ENCODE data around the gene GTF3C5.
"Not testable (repeated sequence)": the region's sequence is repeated elsewhere in the genome, so short reads cannot be mapped to it uniquely, and the experiment has no call there.

Gene GTF3C5

DNA sequence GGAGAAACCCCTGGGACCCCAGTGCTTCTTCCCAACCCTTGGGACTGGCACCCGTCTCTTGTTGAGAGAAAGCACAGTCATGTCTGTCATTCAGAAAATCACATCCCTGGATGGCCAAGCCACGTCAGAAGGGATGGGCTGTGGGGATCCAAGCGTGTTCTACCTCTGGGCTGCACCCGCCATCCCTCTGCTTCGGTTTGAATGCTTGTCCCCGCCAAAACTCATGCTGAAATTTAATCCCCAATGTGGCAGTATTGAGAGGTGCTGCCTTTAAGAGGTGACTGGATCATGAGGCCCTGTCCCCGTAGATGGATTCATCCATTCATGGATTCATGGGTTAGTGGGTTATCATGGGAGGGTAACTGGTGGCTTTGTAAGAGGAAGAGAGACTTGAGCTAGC is 58.0 kb downstream of the GTF3C5 start:
- no peak for DNase-seq (ENCODE audit: low read depth, low spot score)

DNA sequence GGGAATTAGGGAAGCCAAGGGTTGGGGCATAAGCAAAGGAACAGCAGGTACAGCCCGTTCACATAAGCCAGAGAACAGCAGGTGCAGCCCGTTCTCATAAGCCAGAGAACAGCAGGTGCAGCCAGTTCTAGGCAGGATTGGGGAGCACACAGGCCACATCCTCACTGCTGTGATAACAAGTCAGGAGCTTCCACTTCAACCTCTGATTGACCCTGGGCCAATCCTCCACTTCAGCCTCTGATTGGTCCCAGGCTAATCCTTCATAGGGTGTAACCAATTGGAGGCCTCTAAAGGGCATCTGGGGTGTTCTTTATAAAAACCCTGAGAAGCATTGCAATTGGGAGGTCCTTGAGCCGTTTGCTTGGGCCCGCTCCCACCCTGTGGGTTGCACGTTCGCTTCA is 58.5 kb downstream of the GTF3C5 start:
- DNase-seq (ENCODE audit: low read depth, low spot score): no peak

DNA sequence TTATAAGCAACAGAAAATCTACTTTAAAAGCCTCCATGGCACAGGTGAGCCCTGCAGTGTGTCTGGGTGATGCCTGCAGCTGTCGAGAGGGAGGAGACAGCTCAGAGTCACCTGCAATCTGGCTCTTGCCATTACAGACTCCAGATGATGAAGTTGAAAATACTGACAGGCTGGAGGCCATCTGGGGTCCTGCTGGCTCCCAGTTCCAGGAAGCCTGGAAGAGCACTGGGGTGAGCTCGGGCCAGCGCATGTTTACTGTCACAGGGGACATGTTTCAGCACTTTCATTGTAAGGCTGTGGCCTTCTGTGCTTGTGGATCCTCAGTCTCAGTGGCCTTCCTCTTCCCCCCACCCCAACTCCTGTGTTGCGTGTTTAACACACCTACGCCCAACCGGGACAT is 59.4 kb downstream of the GTF3C5 start:
- no peak for DNase-seq (ENCODE audit: low read depth, low spot score)

DNA sequence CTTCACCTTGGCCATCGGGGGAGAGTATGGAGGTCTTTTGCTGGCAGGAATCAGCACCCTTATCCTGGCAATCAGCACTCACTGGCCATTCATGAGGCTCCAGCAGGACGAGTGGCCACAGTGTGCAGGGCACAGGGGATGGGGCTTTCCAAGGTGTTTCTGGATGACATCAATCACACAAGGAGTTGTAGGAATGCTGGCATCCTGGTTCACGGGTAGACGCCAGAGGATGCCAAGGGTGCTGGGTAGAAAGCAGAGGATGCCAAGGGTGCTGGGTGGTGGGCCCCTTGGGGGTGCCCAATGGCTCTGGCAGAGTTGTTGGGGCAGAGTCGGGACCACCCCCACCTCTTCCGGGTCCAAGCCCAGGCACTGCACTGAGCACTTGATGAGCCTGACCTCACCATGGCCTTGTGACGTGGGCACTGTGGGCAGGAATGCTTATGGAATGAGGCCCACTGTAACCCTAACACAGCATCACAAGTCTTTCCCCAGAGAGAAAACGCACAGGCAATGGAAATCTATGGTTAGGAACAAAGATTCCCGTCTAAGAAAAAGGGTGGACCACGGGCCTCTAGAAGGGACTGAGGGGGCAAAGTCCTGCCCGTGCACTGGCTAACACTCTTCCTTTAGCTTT is 60.1 kb downstream of the GTF3C5 start:
- no peak for DNase-seq (ENCODE audit: low read depth, low spot score)

DNA sequence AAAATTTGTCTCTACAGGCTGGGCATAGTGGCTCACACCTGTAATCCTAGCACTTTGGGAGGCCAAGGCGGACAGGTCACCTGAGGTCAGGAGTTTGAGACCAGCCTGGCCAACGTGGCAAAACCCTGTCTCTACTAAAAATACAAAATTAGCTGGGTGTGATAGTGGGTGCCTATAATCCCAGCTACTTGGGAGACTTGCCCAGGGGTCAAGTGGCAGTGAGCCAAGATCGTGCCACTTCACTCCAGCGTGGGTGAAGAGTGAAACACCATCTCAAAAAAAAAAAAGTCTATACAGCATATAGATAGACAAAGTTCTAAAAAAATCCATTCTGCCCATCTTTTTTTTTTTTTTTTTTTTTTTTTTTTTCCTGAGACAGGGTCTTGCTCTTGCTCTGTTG is 63.6 kb downstream of the GTF3C5 start:
- DNase-seq (ENCODE audit: low read depth, low spot score): not testable (repeated sequence)

DNA sequence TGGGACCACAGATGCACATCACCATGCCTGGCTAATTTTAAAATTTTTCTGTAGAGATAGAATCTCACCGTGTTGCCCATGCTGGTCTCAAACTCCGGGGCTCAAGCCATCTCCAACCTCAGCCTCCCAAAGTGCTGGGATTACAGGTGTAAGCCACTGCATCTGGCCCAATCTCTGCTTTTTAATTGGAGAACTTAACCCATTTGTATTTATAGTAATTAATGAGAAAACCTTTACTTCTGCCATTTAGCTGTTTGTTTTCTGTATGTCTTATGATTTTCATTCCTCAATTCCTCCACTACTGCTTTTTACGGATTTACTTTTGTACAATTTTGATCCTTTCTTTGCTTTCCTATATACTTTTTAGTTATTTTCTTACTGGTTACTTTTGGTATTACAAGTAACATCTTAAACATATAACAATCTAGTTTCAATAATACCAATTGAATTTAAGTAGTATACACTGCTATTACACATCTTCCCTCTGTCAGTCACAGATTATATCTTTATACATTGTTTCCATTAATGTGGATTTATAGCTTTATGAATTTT is 64.1 kb downstream of the GTF3C5 start:
- DNase-seq (ENCODE audit: low read depth, low spot score): no peak

DNA sequence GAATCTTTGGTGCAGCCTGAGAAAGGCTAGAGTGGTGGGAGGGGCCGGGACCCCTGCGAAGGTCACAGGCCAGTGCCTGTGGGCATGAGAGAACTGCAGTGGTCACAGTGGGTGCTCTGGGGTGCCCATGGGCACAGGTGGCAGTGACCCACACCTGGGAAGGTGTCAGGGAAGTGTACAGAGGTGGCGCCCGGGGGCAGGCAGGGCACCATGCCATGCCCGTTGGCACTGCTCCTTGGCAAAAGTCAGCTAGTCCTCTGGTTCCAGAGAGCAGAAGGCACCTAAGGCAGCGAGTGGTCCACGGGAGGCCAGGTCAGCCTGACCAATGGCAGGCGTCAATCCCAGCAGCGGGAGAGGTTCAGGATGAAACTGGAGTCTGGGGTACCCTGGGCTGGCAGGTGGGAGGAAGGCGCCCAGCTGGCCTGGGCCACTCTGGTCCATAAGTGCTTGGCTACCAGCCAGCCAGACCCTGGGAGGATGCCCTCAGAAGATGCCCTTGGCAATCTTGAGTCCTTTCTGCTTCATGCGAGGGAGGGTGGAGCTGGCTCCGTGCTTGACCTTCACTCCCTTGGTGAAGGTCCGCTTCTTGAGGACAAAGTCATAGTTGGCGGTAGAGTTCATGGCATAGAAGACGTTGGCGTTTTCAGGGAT is 67.4 kb downstream of the GTF3C5 start:
- no peak for DNase-seq (ENCODE audit: low read depth, low spot score)

DNA sequence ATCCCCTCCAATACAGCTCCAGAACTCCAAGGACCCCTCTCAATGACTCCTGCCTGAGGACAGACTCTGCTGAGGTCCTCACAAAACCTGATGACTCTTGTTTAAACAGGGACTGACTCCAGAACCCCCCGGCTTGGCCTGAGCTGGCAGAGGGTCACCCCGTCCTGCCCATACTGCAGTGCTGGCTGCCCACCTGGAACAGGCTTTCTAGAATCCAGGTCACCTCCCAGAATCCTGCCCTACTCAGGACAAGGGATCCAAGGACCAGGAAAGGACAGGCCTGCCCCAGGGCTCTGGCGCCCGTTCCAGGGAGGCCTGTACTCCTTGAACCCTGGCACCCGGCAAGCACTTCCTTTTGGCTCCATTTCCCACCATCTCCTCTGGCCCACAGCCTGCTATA is 68.1 kb downstream of the GTF3C5 start:
- no peak for DNase-seq (ENCODE audit: low read depth, low spot score)

DNA sequence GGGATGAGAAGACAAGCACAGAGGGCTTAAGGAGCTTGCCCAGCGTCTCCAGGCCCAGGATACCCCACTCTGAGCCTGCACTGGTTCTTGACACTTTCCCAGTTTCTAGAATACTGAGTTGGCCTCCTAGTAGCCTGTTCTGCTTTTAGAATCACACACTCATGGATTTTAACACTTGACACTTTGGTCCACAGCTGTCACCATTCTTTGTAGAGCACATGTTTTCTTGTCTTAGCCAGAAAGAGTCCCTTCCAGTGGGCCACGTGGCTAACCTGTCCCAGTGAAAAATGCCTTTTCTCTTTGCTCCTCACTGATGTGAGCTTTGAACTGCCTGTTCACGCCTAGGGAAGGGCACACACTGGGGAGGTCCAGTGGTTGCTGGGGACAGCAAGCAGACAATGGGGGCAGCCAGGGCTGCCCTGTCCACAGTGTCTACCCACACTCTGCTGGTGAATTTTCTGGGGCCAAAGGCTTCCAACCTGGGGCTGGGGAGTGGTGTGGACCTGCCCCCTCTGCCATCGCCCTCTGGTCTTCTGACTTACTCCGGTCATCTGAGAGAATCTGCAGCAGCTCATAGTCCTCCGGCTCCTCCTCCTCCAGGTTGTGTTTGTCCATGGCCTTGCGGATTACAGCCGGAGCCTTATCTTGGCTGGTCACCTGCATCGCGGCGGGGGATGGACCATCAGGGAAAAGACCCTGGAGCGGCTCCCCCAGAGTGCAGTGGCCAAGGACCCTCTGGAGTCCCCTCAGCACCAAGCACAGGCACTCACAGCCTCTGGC is 69.1 kb downstream of the GTF3C5 start:
- no peak for DNase-seq (ENCODE audit: low read depth, low spot score)

DNA sequence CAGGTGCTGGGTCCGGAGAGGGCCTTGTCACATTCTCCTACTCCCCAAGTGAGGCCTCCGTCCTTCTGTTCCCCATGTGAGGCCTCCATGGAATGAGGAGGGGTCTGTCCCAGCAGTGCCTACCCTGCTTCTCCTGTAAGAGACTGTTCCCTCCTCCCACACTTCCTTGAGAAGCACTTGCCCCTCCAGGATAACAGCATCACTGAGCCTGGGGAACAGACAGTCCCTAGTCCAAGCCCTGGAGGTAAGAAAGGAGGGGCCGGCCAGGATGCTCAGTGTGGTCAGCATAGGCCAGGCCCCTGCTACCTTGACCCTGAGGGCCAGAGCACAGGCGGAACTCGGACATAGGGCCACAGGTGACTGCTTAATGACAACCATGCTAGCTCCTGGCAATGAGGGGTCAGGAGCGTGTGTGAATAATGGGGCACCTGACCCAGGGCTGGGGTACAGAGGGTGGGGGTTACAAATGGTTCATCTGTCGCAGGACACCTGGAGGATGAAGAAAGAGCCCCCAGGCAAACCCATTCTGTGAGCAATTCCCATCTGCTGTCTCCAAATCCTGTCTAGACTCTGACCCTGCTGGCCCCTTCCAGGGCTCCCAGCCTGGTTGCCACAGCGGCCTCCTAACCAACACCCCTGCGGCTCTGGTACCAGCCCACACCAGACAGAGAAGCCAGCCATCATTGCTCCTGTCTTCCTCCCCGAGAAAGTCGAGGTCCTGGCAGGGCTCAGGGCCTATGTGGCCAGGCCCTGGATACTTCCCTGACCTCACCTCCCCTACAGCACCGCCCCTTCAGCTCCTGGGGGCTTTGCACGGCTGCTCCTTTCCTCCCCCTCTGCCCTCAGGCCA is 69.9 kb downstream of the GTF3C5 start:
- no peak for DNase-seq (ENCODE audit: low read depth, low spot score)

DNA sequence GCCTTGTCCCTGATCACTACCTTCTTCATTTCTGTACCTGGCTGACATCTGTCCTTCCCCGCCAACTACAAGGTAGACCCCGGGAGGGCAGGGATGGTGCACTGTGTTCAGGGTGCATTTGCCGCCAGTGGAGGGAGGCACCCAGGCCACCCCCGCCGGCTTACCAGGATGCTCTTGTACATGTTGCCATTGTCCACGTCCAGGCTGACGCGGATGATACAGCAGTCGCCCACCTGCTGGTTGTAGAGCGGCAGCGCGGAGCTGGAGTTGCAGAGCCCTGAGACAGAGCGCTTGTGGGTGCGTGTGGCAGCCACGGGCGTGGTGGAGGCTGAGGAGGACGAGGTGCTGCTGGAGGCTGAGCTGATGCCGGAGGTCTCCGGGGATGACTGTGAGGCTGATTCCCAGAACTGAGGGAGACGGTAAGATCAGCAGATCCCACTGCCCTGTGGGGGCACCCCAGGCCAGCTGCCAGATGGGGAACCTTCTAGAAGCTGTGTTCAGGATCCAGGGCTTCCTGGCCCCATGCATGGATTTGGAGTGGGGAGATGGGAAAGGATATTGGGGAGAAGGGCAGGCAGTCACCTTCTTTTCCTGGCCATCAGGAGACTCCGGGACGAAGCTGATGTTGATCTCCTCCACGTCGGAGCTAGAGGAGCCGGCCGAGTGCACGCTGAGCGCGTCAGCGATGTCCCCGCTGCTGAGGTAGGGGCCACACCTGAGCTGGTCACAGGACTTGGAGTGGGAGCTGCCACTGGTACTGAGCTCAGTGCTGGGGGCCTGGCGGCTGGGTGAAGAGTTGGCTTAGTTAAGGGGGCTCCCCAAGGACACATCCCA is 70.8 kb downstream of the GTF3C5 start:
- DNase-seq (ENCODE audit: low read depth, low spot score): no peak

DNA sequence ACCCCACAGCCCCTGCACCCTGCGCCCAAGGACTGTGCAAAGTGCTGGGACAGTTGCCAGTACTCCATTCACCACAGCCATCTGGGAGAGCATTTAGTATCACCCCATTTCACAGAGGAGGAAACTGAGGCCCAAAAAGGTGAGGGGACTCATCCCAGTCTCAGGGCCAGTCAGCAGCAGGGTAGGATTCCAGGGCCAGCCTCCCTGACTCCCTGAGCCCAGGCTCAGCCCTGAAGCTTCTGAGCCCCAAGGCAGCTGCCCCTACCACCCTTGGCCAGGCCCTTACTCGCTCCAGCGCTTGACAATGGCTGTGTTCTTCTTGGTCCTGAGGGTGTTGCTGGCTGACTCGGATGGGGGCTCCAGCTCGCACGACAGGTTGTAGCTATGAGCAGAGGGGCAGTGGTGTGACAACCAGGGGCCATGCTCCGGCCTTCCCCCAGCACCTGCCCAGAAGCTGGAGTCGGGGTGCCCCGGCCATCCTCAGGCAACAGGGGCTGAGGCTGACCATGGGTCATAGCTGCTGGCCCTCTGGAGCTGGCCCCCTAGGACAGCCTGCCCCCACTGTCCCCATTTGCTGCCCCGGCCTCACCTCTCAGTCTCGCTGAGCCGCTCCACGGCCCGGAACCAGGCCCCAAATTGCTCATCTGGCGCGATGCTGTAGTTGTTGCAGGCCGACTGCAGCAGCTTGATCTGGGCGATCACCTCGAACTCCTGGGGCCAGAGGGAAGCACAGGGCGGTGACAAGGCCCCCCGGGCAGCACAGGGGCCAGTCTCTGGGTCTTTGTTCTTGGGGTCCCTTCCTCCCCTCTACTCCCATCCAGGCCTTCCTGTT is 71.6 kb downstream of the GTF3C5 start:
- DNase-seq (ENCODE audit: low read depth, low spot score): no peak

DNA sequence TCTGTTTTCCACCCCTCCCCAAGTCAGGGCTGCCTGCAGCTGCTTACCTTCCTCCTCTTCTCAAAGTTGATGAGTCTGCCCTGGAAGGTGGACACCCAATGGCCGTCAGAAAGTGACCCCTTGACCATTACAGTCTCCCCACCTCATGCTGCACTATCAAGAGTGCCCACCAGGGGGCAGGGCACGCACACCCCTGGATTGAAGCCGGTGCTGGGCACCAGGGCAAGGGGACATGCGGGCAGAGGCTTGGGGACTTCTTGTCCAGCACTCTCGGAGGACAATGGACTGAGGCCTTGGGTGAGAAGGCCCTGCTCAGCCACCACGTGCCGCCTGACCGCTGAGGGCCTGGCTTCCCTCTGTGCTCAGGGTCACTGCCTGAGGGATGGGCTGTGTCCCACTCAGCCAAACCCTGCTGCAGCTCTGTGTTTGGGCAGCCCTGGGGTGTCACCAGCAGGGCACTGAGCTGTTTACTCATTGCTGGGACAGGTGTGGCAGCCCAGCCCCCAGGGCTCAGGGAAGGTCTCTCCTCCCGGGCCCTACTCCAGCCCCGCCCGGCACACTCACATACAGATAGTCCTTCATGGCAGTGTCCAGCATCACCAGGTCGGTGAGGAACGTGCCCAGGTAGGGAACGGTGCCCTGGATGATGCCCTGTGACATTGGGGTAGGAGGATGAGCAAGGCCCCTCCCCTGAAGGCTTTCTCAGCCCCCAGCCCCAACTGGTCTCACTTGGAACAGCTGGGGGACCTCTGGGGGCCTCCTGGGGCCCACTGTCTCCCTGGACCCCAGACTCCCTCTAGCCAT is 72.6 kb downstream of the GTF3C5 start:
- no peak for DNase-seq (ENCODE audit: low read depth, low spot score)

DNA sequence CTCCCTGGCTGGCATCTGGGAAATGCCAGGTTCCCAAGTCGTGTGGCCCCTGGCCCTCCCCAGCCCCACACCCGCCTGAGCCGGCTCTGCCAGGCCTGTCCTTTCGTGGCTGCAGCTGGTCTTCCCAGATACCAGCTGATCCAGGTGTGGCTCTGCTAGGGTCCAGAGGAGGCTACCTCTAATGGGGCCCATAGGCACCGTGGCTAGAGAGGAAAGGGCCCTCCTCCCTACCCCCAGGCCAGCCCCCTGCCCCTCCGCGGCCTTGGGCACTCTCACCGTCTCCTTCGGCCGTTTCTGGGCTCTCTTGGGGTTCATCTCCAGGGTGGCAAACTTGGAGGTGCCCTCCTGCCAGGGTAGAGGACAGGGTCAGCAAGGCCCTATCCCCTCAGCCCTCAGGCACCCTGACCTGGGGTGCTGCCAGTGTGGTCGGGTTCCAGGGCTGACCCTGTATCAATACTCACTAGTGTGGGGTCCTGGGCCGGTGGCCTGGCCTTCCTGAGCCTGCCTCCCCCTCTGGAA is 73.2 kb downstream of the GTF3C5 start:
- DNase-seq (ENCODE audit: low read depth, low spot score): no peak

DNA sequence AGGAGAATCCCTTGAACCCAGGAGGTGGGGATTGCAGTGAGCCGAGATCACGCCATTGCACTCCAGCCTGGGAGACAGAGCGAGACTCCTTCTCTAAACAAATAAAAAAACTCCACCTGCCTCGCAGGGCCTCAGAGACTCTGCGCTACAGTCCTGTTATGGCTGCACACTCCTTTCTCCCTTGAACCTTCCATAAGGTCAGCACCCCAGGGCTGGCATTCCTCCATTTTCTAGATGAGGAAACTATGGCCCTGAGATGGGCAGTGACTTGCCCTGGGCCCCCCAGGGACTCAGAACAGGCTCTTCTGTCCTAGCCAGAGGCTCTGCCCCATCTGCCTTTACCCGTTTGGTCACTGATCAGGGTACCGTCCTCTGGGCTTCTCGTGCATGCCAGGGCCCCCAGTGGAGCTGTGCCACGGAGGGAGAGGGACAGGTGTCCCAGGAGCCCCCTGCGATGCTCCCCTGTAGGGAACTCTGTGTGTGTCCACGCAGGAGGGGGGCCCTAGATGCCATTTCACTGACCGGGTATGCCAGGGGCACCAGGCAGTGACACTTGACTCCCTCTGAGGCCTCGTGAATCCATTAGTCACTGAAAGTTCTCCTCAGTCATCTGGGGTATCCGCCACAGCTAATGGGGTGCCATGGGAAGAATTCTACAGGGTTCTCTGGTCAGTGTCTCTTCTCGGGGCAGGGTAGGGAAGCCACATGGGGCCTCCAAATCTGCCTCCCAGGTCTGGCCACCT is 74.1 kb downstream of the GTF3C5 start:
- no peak for DNase-seq (ENCODE audit: low read depth, low spot score)

DNA sequence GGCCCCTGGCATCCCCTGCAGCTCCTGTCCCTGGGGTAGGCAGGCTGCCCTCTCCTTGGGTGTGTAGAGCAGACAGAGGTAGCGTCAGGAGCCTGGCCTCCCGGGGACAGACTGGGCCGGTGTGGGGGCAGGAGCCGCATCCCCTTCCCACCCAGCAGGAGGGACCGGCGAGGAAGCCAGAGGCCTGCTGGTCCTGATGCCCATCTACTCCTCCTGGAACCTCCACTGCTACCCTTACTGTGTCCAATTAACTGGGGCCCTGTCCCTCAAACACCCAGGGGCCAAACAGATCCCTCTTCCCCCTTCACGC is 74.6 kb downstream of the GTF3C5 start:
- no peak for DNase-seq (ENCODE audit: low read depth, low spot score)

DNA sequence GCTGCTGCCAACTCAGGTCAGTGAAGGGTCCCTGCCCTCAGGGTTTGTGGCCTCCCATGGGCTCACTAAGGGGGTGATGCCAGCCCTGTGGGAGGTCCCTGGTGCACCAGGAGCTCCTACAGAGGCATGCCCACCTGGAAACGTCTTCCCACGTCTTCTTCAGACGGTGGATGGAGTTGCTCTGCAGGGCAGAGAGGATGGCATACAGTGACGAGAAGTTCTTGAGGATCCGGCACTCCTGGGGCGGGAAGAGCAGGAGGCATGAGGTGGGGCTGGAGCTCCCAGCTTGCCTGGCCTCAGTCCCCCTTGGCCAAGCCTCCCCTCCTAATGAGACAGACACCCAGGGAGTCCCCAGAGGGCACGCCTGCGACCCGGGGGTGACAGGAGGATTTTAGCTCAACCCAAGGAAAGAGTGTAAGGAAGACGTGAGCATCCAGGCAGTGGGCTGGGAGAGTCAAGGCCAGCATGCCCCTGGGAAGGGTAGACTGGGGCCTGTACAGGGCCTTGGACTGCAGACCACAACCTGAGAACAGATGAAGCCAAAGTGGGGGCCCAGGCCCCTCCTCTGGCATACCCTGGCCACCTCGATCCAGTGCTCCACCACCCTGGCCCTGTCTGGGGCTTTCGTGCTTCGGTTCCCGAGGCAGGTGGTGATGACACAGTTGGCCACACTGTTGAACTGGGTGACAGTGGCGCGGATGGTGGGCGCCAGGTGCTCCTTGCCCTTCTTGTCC is 75.9 kb downstream of the GTF3C5 start:
- no peak for DNase-seq (ENCODE audit: low read depth, low spot score)
